ENCODE data around the gene OIP5.
"Not testable (repeated sequence)": the region's sequence is repeated elsewhere in the genome, so short reads cannot be mapped to it uniquely, and the experiment has no call there.

Gene OIP5

DNA sequence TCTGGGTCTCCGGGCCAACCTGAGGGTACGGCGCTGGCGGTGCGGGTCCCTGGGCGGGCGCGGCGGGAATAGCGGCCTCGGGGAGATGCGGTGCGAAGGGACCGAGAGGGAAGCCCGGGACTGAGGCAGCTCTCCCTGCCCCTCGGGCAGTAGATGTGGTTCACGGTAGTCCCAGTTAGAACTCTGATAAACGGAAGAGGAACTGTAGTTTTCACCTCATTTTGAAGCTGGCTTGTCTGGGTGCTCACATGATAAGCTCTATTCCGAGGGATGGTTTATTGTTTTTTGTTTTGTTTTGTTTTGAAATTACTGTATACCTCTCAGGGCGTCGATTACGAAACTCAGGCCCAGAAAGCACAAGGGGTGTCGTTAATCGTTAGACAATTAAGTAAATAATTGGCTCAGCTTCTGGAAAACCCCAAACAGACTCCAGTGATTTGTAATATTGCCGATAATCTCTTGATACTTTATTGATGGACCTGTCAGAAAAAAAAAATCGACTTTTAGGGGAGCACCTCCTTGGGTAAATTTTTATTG, 703 bp upstream of the OIP5 start:
- TF ChIP-seq, protein P1, sequence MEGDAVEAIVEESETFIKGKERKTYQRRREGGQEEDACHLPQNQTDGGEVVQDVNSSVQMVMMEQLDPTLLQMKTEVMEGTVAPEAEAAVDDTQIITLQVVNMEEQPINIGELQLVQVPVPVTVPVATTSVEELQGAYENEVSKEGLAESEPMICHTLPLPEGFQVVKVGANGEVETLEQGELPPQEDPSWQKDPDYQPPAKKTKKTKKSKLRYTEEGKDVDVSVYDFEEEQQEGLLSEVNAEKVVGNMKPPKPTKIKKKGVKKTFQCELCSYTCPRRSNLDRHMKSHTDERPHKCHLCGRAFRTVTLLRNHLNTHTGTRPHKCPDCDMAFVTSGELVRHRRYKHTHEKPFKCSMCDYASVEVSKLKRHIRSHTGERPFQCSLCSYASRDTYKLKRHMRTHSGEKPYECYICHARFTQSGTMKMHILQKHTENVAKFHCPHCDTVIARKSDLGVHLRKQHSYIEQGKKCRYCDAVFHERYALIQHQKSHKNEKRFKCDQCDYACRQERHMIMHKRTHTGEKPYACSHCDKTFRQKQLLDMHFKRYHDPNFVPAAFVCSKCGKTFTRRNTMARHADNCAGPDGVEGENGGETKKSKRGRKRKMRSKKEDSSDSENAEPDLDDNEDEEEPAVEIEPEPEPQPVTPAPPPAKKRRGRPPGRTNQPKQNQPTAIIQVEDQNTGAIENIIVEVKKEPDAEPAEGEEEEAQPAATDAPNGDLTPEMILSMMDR (IDR thresholded peaks at IDR 0.05; ENCODE audit: low read depth, low read length, missing control alignments): no peak
- peak overlapping the region; percentile 88 for H3K4me3 ChIP-seq (replicated peaks; ENCODE audit: low read depth, low read length)
- DNase-seq (ENCODE audit: extremely low read depth, low read depth): no peak

GRCh38 chr15:41331833-41332193, 578 bp downstream of the OIP5 start:
- TF ChIP-seq, protein P1 (IDR thresholded peaks at IDR 0.05; ENCODE audit: low read depth, low read length, missing control alignments): peak; percentile 64
- DNase-seq (ENCODE audit: extremely low read depth, low read depth): peak; percentile 35
- peak overlapping the region; percentile 88 for H3K4me3 ChIP-seq (replicated peaks; ENCODE audit: low read depth, low read length)

DNA sequence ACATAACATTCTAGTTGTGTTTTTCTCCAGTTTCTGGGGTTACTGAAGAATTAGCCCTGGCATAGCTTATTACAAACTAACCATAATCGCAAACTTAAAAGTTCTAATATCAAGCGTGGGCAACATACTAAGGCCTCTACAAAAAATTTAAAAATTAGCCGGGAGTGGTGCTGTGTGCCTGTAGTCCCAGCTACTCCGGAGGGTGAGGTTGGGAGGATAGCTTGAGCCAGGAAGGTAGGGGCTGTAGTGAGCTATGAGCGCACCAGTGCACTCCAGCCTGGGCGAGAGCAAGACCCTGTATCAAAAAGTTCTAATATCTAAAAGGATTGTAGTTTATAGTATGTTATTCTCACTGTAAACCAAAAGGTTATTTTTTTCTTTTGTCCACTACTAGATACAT, 1.1 kb downstream of the OIP5 start:
- H3K4me3 ChIP-seq (replicated peaks; ENCODE audit: low read depth, low read length): peak overlapping the region; percentile 88
- DNase-seq (ENCODE audit: extremely low read depth, low read depth): no peak
- TF ChIP-seq, protein P1 (IDR thresholded peaks at IDR 0.05; ENCODE audit: low read depth, low read length, missing control alignments): no peak

- no peak for DNase-seq (ENCODE audit: extremely low read depth, low read depth)
- TF ChIP-seq, protein P1 (IDR thresholded peaks at IDR 0.05; ENCODE audit: low read depth, low read length, missing control alignments): no peak
- no peak overlapping the region for H3K4me3 ChIP-seq (replicated peaks; ENCODE audit: low read depth, low read length)
These were observed 8.8 kb downstream of the OIP5 start for GRCh38 chr15:41323611-41324010.

GRCh38 chr15:41320805-41321330, 11.5 kb downstream of the OIP5 start:
- DNase-seq (ENCODE audit: extremely low read depth, low read depth); H3K4me3 ChIP-seq (replicated peaks; ENCODE audit: low read depth, low read length): not testable (repeated sequence)

DNA sequence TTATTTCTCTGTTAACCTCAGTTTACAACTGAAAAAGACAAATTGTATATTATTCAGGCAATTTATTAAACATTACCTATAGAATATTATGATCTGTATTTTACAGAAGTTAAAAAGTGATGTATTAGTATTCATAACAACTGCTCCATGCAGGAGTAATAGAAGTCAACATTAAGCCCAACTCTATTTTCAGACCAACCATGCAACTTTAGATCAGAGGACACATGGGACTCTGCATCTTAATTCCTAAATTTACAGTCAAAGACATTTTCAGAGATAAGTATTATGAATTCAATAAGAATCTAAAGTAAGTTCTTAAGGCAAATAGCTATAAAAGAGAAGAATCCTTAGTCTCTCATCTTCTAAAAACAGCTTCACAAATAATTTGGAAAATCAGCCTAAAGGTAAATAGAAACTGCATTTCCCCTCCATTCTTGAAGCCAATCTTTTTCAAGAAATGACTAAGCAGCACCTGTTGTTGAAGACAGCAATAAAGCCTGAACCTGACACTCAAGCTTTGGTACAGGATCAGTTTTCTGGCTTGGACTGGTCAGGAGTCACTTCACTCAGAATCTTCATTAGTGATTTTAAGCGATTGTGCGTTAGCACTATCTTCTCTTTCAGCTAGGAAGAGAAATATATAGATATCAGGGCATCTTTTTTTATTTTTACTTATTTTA, 23.0 kb downstream of the OIP5 start:
- TF ChIP-seq, protein P1 (IDR thresholded peaks at IDR 0.05; ENCODE audit: low read depth, low read length, missing control alignments): no peak
- no peak overlapping the region for H3K4me3 ChIP-seq (replicated peaks; ENCODE audit: low read depth, low read length)
- no peak for DNase-seq (ENCODE audit: extremely low read depth, low read depth)

GRCh38 chr15:41307679-41308078, 24.7 kb downstream of the OIP5 start:
- DNase-seq (ENCODE audit: extremely low read depth, low read depth): no peak
- no peak overlapping the region for H3K4me3 ChIP-seq (replicated peaks; ENCODE audit: low read depth, low read length)
- TF ChIP-seq, protein P1 (IDR thresholded peaks at IDR 0.05; ENCODE audit: low read depth, low read length, missing control alignments): no peak
